ENCODE results near the gene HLA-DMA. TPM values are rescaled to one million over a fixed set of nuclear protein-coding genes. Genes with fewer than 3 reads are reported as not detected.

Gene HLA-DMA
- total RNA-seq, 1 donor from 2014 or later, result 5.2 TPM

GRCh38 chr6:32903952-32904351, 48.9 kb downstream of the HLA-DMA start:
- peaks cover 7% of the 10 kb centered on the region for H3K4me1 Mint-ChIP-seq (ENCODE audit: low read depth, unreplicated experiment)
- H3K36me3 Mint-ChIP-seq (ENCODE audit: low read depth, unreplicated experiment), result peaks cover 2% of the 10 kb centered on the region
- no peak for FAIRE-seq

More at GRCh38 chr6:32903952-32904351, 48.9 kb downstream of the HLA-DMA start:
- no peaks in the 10 kb centered on the region for H4K20me1 ChIP-seq (ENCODE audit: insufficient read depth, low read length)
- H3K4me2 ChIP-seq (ENCODE audit: low read length), result no peak overlapping the region
- TF ChIP-seq CTCF (IDR thresholded peaks at IDR 0.05; ENCODE audit: insufficient read depth, low read depth, low read length) (no peak), EZH2 (IDR thresholded peaks at IDR 0.05; ENCODE audit: insufficient read depth, low read length) (no peak)
- no peaks in the 10 kb centered on the region for H3K9me3 ChIP-seq (ENCODE audit: insufficient read depth, low read depth, low read length)
- H3K79me2 ChIP-seq (ENCODE audit: insufficient read depth, low read length), result no peaks in the 10 kb centered on the region
- H3K27me3 ChIP-seq (ENCODE audit: insufficient read depth, low read length), result no peaks in the 10 kb centered on the region
- no peak overlapping the region for H3K4me3 Mint-ChIP-seq (ENCODE audit: unreplicated experiment)
- H3K27me3 Mint-ChIP-seq (ENCODE audit: low read depth, unreplicated experiment), result no peaks in the 10 kb centered on the region
- H3K9me3 Mint-ChIP-seq (ENCODE audit: unreplicated experiment), result no peaks in the 10 kb centered on the region
- H3K4me3 ChIP-seq (ENCODE audit: insufficient read depth, low read depth, low read length), result no peak overlapping the region
- DNase-seq (ENCODE audit: low read depth), result no peak
- H3K9ac ChIP-seq (ENCODE audit: low read length), result no peak overlapping the region
- H3K27ac Mint-ChIP-seq (ENCODE audit: unreplicated experiment), result no peak overlapping the region
- no peak overlapping the region for H2AFZ ChIP-seq (ENCODE audit: low read depth, low read length)
- no peaks in the 10 kb centered on the region for H3K36me3 ChIP-seq (ENCODE audit: insufficient read depth, low read length)
- no peak overlapping the region for H3K27ac ChIP-seq (ENCODE audit: low read depth, low read length)
- no peaks in the 10 kb centered on the region for H3K4me1 ChIP-seq (ENCODE audit: insufficient read depth, low read length)

Other genes with a start within 250 kb of the HLA-DMA start
- not detected in 2 replicates for gene HLA-DQA2, start 211.7 kb downstream of the HLA-DMA start, total RNA-seq
- not detected in 2 replicates for gene HLA-DQB2, start 189.6 kb downstream of the HLA-DMA start, total RNA-seq
- gene HLA-DOB, start 136.1 kb downstream of the HLA-DMA start, total RNA-seq, result 0.20 and 0.79 TPM in 2 replicates
- gene TAP2, start 114.4 kb downstream of the HLA-DMA start, total RNA-seq, result 118 and 121 TPM in 2 replicates
- gene PSMB8, start 109.0 kb downstream of the HLA-DMA start, total RNA-seq, result 45.5 and 57.5 TPM in 2 replicates
- 135 and 160 TPM in 2 replicates for gene TAP1, start 99.4 kb downstream of the HLA-DMA start, total RNA-seq
- gene PSMB9, start 98.9 kb downstream of the HLA-DMA start, total RNA-seq, result 34.1 and 42.8 TPM in 2 replicates
- gene HLA-DMB, start 12.1 kb downstream of the HLA-DMA start, total RNA-seq, result 0.11 and 0.24 TPM in 2 replicates
- gene BRD2, start 15.5 kb upstream of the HLA-DMA start, total RNA-seq, result 213 and 234 TPM in 2 replicates
- gene HLA-DOA, start 56.5 kb upstream of the HLA-DMA start, total RNA-seq, result 0.48 and 0.89 TPM in 2 replicates
- 0.50 and 1.7 TPM in 2 replicates for gene HLA-DPA1, start 120.6 kb upstream of the HLA-DMA start, total RNA-seq
- gene HLA-DPB1, start 122.9 kb upstream of the HLA-DMA start, total RNA-seq, result 2.7 and 3.4 TPM in 2 replicates
- 1.3 and 2.2 TPM in 2 replicates for gene COL11A2, start 239.4 kb upstream of the HLA-DMA start, total RNA-seq
- gene RXRB, start 247.6 kb upstream of the HLA-DMA start, total RNA-seq, result 34.0 and 39.4 TPM in 2 replicates
- 150 and 164 TPM in 2 replicates for gene SLC39A7, start 247.8 kb upstream of the HLA-DMA start, total RNA-seq

All from astrocyte (in vitro differentiated cells and primary cell).